ENCODE measurements around the gene PCDH9.
"Not testable (repeated sequence)": the region's sequence is repeated elsewhere in the genome, so short reads cannot be mapped to it uniquely, and the experiment has no call there.

Gene PCDH9

DNA sequence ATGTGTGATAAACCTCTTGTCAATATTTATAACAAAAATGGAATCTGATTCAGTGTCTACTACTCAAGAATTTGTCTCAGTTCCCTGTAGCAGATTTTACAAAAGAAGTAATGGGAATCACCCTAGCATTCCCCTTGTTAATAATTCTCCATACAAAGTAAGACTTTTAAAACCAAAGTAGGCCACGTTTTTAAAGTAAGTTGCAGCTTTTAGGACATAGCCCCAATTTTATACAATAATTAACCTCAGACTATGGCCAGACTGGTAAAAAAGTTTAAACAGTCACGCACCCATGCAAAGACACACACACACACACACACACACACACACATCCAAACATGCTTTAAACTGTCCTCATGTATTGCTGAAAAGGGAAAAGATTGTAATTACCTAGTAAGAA lies 589.9 kb downstream of the PCDH9 start:
- FAIRE-seq, result no peak

- FAIRE-seq, result no peak
Measured at GRCh38 chr13:66639044-66639443, 591.1 kb downstream of the PCDH9 start.

- FAIRE-seq, result no peak
Measured at GRCh38 chr13:66635526-66635925, 594.6 kb downstream of the PCDH9 start.

DNA sequence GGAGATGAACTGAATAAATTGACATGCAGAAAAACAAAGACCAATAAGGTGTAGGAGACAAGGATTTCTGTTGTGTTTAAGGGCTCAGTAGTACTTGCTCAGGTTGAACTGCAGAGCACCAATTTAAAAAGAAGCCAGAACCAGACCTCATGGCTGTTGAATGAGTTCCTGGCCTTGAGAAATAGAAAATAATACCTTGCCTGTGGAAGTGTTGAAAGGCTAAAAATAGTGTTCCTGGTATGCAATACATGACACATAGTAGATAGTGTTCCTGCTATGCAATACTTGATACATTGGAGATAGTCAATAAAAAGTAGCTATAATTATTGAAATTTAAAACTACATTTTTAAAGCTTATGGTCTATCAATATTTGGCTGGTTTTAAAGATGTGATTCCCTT lies 595.8 kb downstream of the PCDH9 start:
- no peak for FAIRE-seq

DNA sequence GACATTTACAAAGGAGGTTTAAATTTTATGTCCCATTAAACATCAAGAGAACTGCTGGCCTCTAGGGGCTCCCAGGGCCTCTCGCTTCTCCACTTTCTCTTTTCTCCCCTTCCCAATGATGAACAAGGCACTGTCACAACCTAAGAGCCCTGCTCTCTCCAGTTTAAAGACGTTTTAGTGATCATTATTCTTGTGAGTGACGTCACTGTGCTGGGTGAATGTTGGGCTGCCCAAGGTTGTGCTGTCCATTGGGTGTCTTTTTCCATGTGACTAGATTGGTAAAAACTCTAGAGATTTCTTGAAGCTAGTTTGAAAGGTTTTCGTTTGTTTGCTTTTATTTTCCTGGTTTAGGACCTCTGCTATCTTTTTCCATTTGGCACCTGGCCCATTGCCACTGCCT lies 602.6 kb downstream of the PCDH9 start:
- FAIRE-seq, result no peak

GRCh38 chr13:66624302-66624701 lies 605.8 kb downstream of the PCDH9 start:
- no peak for FAIRE-seq

DNA sequence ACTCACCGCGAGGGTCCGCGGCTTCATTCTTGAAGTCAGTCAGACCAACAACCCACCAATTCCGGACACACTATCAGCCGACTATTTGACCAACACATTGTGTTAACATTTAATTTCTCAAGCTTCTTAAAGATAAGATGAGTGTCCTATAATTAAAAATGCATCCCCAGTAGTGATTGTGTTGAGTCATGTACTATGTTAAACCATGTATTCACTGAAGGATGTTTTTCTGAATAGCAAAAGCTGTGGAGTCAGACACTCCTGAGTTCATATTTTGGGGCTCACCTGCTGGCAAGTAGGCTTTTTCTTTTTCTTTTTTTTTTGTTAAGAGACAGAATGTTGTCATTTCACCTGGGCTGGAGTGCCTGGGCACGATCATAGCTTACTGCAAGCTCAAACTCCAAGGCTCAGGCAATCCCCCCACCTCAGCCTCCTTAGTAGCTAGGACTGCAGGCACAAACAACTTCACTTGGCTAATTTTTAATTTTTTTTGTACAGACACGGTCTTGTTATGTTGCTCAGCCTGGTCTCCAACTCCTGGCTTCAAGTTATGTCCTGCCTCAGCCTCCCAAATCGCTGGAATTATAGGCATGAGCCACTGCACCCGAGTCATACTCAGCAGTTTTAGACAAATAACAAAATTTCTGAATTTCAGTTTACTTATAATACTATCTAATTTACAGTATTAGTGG lies 606.9 kb downstream of the PCDH9 start:
- no peak for FAIRE-seq

GRCh38 chr13:66621906-66622447 lies 608.2 kb downstream of the PCDH9 start:
- not testable (repeated sequence) for FAIRE-seq

GRCh38 chr13:66618702-66619101 lies 611.4 kb downstream of the PCDH9 start:
- peak; percentile 91 for FAIRE-seq

GRCh38 chr13:66617786-66618185 lies 612.4 kb downstream of the PCDH9 start:
- no peak for FAIRE-seq

DNA sequence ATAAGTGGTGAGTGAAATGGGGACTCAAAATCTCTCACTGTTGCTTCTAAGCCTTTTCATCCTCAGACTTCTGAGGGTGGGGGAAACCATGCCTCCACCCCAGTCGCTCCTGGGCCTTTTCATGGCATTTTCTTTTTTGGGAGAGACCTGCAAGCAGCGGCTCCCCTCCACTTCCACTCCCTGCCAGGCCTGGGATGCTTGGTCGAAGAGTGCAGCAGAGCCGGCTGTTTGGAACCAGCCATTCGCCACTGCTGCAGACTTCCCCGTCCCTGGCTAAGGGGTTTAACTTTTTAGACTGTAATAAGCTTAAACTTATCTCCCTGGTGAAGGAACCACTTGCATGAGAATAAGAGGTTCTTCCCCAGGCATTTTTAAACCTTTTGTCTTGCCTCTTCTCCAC lies 617.2 kb downstream of the PCDH9 start:
- FAIRE-seq, result no peak

DNA sequence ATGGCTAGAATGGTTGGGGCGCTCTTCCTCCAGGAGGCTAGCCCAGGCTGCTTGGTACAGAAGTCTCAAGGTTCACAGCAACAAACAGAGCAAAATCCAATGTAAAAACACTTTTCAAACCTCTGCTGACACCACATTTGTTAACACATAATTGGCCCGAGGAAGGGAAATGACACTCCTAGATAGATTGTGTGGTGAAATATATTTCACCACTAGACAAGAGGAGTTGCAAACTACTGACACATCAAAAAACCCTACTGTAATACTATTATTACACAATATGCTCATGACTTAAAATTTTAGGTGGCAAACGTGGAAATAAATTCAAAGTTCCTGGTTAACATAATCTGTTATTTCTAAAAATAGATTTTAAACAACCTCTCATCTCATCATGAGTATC lies 643.6 kb downstream of the PCDH9 start:
- no peak for FAIRE-seq

DNA sequence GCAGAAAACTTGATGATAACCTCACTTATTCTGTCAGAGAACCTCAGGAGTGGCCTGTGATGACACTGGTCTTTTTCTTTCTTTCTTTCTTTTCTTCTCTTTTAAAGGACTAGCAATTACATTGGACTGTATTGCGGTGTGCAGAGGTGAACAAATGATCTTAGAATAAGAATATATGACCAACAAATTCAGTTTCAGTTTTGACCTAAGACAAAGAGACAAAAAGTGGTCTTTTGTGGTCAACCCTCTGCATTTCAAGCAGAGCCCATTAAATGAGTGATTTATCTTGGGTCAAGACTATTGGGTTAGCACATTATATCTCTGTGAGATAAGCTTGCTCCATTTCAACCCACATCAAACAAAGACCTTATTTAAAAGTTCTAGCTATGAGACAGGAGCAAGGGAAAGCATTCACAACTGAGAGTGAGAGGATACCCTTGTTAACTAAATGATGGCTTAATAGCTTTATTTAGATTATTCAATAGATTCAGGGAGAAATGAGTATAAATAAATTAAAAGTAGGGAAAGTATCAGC lies 644.4 kb downstream of the PCDH9 start:
- FAIRE-seq, result no peak

GRCh38 chr13:66581675-66582074 lies 648.5 kb downstream of the PCDH9 start:
- FAIRE-seq, result no peak

DNA sequence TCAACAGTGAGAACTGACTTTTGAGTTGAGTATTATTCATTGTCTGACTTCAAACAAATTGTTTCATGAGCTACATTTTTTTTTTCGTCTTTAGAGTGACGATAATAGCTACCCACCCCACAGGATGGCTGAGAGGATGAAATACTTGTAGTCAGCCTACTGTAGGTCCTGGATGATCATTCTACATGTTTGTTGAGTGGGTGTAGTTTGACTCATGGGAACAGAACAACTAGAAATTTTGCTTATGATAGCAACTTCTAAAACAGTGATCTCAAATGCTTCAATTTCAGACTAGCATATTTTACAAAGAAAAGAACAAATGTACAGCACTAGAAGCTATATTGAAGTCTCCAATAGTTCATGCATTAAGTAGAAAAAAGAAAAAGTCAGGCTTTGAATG lies 651.8 kb downstream of the PCDH9 start:
- no peak for FAIRE-seq

DNA sequence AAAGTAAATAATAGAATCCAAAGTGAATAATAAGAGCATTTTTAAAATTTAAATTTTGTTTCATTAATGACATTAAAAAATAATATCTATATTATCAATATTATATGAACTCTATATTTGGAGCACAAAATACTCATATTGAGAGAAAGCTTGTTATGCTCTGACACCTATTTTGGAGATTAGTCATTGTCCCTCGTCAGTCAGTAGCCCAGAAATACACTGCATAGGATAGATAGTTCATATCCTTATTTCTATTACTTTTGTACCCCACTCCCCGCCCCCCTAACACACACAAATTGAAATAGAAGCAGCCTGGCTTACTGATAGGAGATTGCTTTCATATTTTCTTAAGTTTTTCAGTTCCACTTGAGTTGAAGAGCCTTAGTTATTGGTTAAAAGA lies 652.8 kb downstream of the PCDH9 start:
- no peak for FAIRE-seq

GRCh38 chr13:66576381-66576780 lies 653.8 kb downstream of the PCDH9 start:
- FAIRE-seq, result no peak

GRCh38 chr13:66574606-66575005 lies 655.5 kb downstream of the PCDH9 start:
- FAIRE-seq, result no peak

DNA sequence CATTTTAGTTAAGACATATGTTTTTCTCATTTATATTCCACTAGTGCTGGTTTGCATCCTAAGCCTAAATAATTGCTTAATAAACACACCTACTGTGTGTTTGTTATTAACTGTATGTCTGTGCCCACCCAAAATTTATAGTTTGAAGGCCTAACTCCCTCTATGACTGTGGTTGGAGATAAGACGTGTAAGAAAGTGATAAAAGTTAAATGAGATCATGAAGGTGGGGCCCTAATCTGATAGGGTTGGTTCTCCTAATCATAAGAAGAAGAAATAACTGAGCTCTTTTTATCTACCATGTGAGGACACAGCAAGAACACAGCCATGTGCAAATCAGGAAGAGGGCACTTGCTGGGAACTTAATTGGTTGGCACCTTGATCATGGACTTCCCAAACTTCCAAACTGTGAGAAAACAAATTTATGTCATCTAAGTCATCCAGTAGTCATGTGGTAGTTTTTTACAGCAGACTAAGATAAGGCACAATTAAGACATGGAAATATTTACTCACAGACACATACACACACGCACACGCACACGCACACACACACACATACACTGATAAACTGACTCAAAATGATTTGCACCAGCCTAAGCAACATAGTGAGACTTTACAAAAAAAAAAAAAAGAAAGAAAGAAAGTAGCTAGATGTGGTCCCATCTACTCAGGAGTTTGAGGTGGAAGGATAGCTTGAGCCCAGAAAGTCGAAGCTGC lies 662.1 kb downstream of the PCDH9 start:
- FAIRE-seq, result no peak

GRCh38 chr13:66565279-66565678 lies 664.9 kb downstream of the PCDH9 start:
- no peak for FAIRE-seq

- no peak for FAIRE-seq
Measured at GRCh38 chr13:66563076-66563475, 667.1 kb downstream of the PCDH9 start.

- no peak for FAIRE-seq
Measured at GRCh38 chr13:66562054-66562453, 668.1 kb downstream of the PCDH9 start.

DNA sequence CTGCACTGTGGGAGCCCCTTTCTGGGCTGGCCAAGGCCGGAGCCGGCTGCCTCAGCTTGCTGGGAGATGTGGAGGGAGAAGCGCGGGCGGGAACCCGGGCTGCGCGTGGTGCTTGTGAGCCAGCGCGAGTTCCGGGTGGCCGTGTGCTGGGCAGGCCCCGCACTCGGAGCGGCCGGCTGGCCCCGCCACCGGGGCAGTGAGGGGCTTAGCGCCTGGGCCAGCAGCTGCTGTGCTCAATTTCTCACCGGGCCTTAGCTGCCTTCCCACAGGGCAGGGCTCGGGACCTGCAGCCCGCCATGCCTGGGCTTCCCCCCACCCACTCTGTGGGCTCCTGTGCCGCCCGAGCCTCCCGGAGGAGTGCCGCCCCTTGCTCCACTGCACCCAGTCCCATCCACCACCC lies 669.1 kb downstream of the PCDH9 start:
- FAIRE-seq, result no peak

- FAIRE-seq, result no peak
Measured at GRCh38 chr13:66560189-66560588, 669.9 kb downstream of the PCDH9 start.
